Effector memory CD4-positive, alpha-beta T cell (primary cell): ENCODE results near the gene NPHP4.

Experiments used
- DNase-seq, 3 donors: peaks; one replicate each; pipeline ENCODE4 v3.0.0-alpha.2; 2020
- H3K27ac ChIP-seq: 2 replicates; pipeline ENCODE4 v1.7.0; 2013; ENCODE audit warnings: mild to moderate bottlenecking, low read length, moderate library complexity; ENCODE audit not compliant: insufficient read depth, poor library complexity, severe bottlenecking
- H3K27me3 ChIP-seq: replicated peaks from 2 replicates; pipeline ENCODE4 v1.7.0; 2013; ENCODE audit warnings: mild to moderate bottlenecking, low read length; ENCODE audit not compliant: insufficient read depth, control insufficient read depth, poor library complexity, severe bottlenecking
- H3K36me3 ChIP-seq: 2 replicates; pipeline ENCODE4 v1.7.0; 2013; ENCODE audit warnings: mild to moderate bottlenecking, low read length, moderate library complexity; ENCODE audit not compliant: control insufficient read depth, insufficient read depth
- H3K4me1 ChIP-seq: 2 replicates; pipeline ENCODE4 v1.7.0; 2013; ENCODE audit warnings: low read length, mild to moderate bottlenecking; ENCODE audit not compliant: control insufficient read depth, insufficient read depth, poor library complexity, severe bottlenecking
- H3K4me3 ChIP-seq: 2 replicates; pipeline ENCODE4 v1.7.0; 2013; ENCODE audit warnings: low read length, low read depth, mild to moderate bottlenecking; ENCODE audit not compliant: insufficient read depth, poor library complexity, severe bottlenecking
- H3K9me3 ChIP-seq: 2 replicates; pipeline ENCODE4 v1.7.0; 2013; ENCODE audit warnings: mild to moderate bottlenecking, low read length, moderate library complexity; ENCODE audit not compliant: control insufficient read depth

The NPHP4 gene

DNA sequence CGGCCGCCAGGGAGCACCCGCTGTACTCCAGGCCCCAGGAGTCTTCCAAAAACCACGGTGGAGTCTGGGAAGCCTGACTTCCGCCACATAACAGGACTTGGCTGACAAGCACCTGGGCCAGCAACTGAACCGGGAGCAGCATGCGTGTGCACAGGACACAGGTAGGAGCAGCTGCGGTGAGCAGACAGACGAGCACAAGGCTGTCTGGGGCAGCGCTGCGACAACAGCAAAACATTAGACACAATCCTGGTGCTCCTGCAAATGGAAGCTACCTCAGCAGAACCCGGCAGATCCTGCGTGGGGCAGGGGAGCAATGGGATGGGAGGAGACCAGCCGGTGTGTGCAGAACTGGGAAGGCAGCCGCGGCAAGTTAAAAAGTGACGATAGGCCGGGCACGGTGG, 80.4 kb downstream of the NPHP4 start:
- no peaks in the 10 kb centered on the region for H3K36me3 ChIP-seq

DNA sequence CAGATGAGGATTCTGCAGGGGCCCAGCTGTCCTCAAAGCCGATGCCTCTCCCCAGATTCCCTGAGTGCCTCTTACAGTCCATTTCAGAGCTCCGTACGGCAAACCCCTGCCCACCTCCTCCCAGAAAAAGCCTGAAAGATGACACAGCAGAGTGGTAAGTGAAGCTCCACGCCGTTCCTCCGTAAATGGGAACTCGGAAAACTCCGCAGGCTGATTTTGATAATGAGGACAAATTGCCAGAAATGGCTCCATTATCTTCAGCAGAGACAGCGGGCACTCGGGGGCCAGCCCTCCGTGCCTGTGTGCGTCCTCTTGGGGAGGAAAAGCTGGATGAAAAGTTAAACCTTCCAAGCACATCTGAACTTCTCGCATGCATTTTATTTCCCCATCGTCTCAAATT, 81.1 kb downstream of the NPHP4 start:
- Histone ChIP-seq H3K4me1 (no peaks in the 10 kb centered on the region), H3K27me3 (no peaks in the 10 kb centered on the region), H3K9me3 (no peaks in the 10 kb centered on the region), H3K36me3 (no peaks in the 10 kb centered on the region), H3K27ac (no peak overlapping the region), H3K4me3 (no peak overlapping the region)
- DNase-seq, result no peak

More for the DNA sequence above, 80.4 kb downstream of the NPHP4 start:
- Histone ChIP-seq H3K4me3 (no peak overlapping the region), H3K4me1 (no peaks in the 10 kb centered on the region), H3K27ac (no peak overlapping the region), H3K27me3 (no peaks in the 10 kb centered on the region), H3K9me3 (no peaks in the 10 kb centered on the region)
- DNase-seq, result no peak

DNA sequence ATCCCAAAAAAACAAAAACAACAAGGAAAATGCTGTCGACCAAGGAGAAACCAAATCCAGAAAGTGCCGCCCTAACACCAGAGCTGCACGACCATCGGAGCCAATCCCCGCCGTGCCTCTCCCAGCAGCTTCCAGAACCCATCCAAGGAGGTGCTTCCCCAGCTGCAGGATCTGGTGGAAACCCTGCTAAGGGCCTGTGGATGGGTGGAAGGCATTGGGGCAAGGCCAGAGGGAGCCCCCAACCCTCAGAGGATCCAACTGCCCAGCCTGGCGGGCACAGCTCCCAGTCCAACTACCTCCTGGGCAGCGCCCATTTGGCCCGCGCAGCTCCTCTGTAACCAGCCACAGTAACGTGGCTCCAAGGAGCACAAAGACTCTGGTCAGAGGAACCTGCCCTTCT, 81.6 kb downstream of the NPHP4 start:
- no peaks in the 10 kb centered on the region for H3K36me3 ChIP-seq
- no peaks in the 10 kb centered on the region for H3K27me3 ChIP-seq
- no peak for DNase-seq
- no peak overlapping the region for H3K27ac ChIP-seq
- no peak overlapping the region for H3K4me3 ChIP-seq
- H3K4me1 ChIP-seq, result no peaks in the 10 kb centered on the region
- H3K9me3 ChIP-seq, result no peaks in the 10 kb centered on the region

DNA sequence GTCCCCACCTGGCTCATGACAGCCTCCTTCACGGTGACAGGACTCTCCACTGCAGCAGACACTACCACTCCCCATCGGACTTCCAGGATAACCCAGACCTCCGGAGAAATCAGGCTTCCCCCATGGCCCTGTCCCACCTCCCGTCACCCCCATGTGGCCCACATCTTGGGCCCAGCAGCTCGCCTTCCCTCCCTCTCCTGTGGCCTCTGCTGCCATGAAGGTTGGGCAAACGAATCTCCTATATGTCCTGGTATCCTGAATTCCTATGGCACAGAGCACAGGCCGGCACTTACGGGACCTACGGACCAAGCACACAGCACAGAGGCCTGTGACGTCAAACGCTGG, 82.0 kb downstream of the NPHP4 start:
- Histone ChIP-seq H3K27ac (no peak overlapping the region), H3K36me3 (no peaks in the 10 kb centered on the region), H3K27me3 (no peaks in the 10 kb centered on the region), H3K9me3 (no peaks in the 10 kb centered on the region), H3K4me3 (no peak overlapping the region), H3K4me1 (no peaks in the 10 kb centered on the region)
- DNase-seq, result no peak

- no peaks in the 10 kb centered on the region for H3K36me3 ChIP-seq
- no peaks in the 10 kb centered on the region for H3K9me3 ChIP-seq
- no peaks in the 10 kb centered on the region for H3K4me1 ChIP-seq
- no peak overlapping the region for H3K27ac ChIP-seq
- H3K4me3 ChIP-seq, result no peak overlapping the region
- no peak for DNase-seq
- no peaks in the 10 kb centered on the region for H3K27me3 ChIP-seq
These were observed 82.5 kb downstream of the NPHP4 start for GRCh38 chr1:5909576-5910275.

DNA sequence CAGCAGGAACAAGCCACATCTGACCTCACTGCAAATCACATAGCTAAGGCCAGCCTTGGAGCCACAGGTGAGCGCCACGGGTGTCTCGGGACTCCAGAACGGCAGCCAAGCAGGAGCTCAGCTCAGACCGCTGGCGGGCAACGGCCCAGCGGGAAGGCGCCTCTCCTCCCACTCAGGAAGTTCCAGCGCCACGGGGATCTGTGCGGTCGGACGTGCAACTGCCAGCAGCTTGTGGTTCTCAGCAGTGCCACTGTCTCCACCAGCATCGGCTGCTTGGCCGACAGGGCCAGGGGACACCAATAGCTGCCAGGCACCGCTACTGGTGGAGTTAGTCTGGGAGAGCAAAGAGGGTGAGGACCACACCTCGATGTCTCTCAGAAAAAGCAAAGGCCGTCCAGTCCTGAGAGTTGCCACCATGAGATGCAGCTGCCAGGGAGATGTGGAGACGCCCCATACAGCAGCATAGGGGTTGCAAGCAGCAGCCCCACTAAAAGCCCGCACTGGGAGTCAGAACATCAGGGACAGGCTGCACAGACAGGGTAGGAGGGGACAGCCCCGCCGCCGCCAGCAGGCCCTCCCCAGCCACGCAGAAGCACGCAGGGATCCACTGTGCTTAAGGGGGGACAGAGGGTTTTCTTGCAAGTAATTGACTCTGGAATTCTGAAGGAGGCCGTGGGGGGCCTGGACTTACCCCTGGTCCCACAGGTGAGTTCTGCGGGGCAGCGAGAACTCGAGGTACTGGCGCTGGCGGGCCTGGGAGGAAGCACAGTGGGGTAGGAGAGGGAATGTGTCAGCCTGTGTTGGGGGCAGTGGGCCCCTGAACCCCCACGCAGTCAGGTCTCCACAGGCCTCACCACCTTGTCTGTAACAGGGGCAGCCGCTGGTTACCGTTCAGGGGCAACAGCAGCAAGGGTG, 83.5 kb downstream of the NPHP4 start:
- no peaks in the 10 kb centered on the region for H3K9me3 ChIP-seq
- no peaks in the 10 kb centered on the region for H3K36me3 ChIP-seq
- H3K27ac ChIP-seq, result no peak overlapping the region
- DNase-seq, result no peak
- H3K4me1 ChIP-seq, result no peaks in the 10 kb centered on the region
- H3K4me3 ChIP-seq, result no peak overlapping the region
- no peaks in the 10 kb centered on the region for H3K27me3 ChIP-seq

- Histone ChIP-seq H3K4me1 (no peaks in the 10 kb centered on the region), H3K9me3 (no peaks in the 10 kb centered on the region), H3K4me3 (no peak overlapping the region), H3K36me3 (no peaks in the 10 kb centered on the region), H3K27ac (no peak overlapping the region), H3K27me3 (no peaks in the 10 kb centered on the region)
- DNase-seq, result no peak
These were observed 84.3 kb downstream of the NPHP4 start for GRCh38 chr1:5907966-5908365.

GRCh38 chr1:5907386-5907785, 84.8 kb downstream of the NPHP4 start:
- Histone ChIP-seq H3K4me3 (no peak overlapping the region), H3K27me3 (no peaks in the 10 kb centered on the region), H3K9me3 (no peaks in the 10 kb centered on the region), H3K36me3 (no peaks in the 10 kb centered on the region), H3K4me1 (no peaks in the 10 kb centered on the region), H3K27ac (no peak overlapping the region)
- no peak for DNase-seq

DNA sequence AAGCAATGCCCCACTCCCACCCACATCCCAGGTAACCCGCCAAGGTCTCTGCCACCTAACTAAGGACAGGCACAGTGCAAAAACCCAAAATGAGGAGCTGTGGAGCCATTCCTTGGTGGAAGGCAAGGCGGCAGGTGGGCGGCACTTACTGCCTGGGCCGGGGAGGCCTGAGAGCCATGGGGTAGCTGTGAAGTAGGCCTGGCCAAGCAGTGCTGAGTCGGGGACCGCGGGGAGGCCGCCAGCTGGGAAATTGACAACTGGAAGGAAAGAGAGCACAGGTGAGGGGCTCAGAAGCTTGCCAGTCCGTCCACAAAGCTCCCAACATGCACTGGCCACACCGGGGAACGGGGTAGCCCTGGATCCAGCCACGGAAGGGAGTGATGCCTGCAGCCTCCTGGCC, 85.3 kb downstream of the NPHP4 start:
- no peak overlapping the region for H3K4me3 ChIP-seq
- no peaks in the 10 kb centered on the region for H3K36me3 ChIP-seq
- H3K27me3 ChIP-seq, result no peaks in the 10 kb centered on the region
- H3K27ac ChIP-seq, result no peak overlapping the region
- no peak for DNase-seq
- no peaks in the 10 kb centered on the region for H3K4me1 ChIP-seq
- H3K9me3 ChIP-seq, result no peaks in the 10 kb centered on the region

DNA sequence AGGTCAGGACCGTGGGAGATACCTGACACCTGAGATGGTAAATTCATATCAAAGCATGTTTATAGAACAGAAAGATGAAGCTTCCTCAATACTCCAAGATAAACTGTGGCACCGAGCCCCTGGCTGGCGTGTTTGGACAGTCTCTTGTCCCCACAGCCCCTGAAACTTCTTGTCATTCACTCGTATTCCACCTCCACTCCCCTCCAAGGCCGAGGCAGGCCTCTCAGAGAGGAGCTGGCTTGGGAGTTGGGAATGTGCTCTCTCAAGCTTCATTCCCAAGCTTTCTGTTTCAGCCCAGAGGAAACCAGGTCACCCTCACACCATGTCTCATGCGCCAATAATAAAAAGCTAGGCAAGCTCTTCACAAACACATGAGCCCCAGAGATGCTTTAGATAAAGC, 86.1 kb downstream of the NPHP4 start:
- no peak overlapping the region for H3K27ac ChIP-seq
- no peaks in the 10 kb centered on the region for H3K9me3 ChIP-seq
- H3K36me3 ChIP-seq, result no peaks in the 10 kb centered on the region
- no peaks in the 10 kb centered on the region for H3K27me3 ChIP-seq
- DNase-seq, result no peak
- no peak overlapping the region for H3K4me3 ChIP-seq
- no peaks in the 10 kb centered on the region for H3K4me1 ChIP-seq
